A673 (cell line): ENCODE results near the gene SPP1.

ENCODE experiments used
- EZH2 ChIP-seq: fragments of 200-600 bp; sonication (generic); IDR thresholded peaks from 2 replicates; pipeline ENCODE4 v1.6.1; 2017; ENCODE audit warnings: borderline replicate concordance, low read depth, mild to moderate bottlenecking, mixed read lengths, antibody characterized with exemption, low read length; ENCODE audit not compliant: poor library complexity, severe bottlenecking
- TF ChIP-seq, protein P1 (sequence below): fragments of 300-800, 200-600 bp; sonication (generic); conservative IDR thresholded peaks from 2 replicates; pipeline ENCODE4 v1.5.1; 2017; ENCODE audit warnings: low read depth, mild to moderate bottlenecking, antibody characterized with exemption, low read length, moderate library complexity, mixed read lengths

DNA sequence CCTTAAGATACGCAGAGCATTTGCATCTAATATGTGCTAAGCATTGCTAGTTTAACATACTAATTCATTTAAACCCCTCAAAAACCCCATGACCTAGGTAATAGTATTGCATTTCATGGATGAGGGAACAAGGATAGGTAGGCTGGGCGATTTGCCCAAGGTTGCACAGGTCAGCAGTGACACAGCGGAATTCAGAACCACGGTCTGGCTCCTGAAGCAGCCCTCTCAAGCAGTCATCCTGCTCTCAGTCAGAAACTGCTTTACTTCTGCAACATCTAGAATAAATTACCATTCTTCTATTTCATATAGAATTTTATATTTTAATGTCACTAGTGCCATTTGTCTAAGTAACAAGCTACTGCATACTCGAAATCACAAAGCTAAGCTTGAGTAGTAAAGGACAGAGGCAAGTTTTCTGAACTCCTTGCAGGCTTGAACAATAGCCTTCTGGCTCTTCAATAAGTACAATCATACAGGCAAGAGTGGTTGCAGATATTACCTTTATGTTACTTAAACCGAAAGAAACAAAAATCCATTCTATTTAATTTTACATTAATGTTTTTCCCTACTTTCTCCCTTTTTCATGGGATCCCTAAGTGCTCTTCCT, 555 bp upstream of the SPP1 start:
- TF ChIP-seq, protein P1, sequence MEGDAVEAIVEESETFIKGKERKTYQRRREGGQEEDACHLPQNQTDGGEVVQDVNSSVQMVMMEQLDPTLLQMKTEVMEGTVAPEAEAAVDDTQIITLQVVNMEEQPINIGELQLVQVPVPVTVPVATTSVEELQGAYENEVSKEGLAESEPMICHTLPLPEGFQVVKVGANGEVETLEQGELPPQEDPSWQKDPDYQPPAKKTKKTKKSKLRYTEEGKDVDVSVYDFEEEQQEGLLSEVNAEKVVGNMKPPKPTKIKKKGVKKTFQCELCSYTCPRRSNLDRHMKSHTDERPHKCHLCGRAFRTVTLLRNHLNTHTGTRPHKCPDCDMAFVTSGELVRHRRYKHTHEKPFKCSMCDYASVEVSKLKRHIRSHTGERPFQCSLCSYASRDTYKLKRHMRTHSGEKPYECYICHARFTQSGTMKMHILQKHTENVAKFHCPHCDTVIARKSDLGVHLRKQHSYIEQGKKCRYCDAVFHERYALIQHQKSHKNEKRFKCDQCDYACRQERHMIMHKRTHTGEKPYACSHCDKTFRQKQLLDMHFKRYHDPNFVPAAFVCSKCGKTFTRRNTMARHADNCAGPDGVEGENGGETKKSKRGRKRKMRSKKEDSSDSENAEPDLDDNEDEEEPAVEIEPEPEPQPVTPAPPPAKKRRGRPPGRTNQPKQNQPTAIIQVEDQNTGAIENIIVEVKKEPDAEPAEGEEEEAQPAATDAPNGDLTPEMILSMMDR: no peak
- no peak for TF ChIP-seq EZH2
